ENCODE measurements around the gene ANK2. TPM values are rescaled to one million over a fixed set of nuclear protein-coding genes. Genes with fewer than 3 reads are reported as not detected.

The ANK2 gene
- total RNA-seq, 1 experiment from 2014 or later, result 13.6 TPM

DNA sequence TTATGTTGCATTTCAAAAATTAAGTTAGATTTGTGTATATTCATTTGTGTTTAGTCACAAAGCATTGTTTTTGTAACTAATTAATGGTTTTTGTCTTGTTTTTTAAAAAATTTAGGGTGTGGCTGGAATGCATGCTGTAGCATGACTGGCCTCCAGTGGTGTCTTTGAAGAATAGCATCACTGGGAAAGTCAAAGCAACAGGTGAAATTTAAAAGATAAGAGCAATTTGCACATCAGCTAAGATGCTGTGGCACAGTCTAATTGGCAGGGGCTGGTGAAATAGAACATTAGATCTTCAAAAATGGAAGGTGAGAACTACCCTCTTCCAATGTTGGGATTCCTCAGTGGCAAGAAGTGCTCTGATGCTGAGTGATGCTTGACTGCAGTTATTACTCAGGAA, 45.3 kb downstream of the ANK2 start:
- peak; percentile 7 for DNase-seq (ENCODE audit: low spot score)

DNA sequence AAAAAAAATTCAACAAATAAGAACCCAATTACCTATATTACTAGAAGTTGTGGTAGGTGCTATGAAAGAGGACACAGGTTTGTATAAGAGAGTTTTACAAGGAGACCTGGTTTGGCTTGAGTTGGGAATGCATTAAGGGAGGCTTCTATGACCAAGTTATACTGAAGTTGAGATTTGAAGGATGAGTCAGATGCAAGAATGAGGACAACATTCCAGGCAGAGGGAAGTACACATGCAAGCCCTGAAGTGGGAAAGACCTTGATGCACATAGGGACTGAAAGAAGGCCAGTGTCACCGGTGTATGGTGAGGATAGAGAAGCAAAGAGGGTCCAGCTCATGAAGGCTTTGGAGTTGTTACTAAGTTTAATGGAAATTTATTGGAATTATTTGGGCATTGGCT, 52.2 kb downstream of the ANK2 start:
- DNase-seq (ENCODE audit: low spot score), result no peak

DNA sequence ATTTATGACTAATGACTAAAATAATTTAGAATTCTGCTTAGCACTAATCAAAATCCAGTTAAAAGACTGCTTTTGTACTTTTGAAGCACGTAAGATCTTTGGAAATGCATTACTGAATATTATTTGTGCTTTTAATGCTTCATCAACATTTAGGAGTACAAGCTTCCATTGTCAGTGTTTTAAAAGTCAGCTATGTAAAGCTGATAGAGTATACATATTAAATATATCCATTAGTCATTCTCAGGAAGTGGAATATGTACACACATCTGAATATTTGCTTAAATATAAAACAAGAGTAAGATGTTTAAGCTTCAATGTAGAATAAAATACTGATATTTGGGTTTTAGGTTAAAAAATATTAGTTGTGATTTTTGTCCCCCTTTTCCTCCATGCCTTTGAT, 54.1 kb downstream of the ANK2 start:
- no peak for DNase-seq (ENCODE audit: low spot score)

GRCh38 chr4:113106108-113106507, 56.7 kb downstream of the ANK2 start:
- DNase-seq (ENCODE audit: low spot score), result peak; percentile 15

DNA sequence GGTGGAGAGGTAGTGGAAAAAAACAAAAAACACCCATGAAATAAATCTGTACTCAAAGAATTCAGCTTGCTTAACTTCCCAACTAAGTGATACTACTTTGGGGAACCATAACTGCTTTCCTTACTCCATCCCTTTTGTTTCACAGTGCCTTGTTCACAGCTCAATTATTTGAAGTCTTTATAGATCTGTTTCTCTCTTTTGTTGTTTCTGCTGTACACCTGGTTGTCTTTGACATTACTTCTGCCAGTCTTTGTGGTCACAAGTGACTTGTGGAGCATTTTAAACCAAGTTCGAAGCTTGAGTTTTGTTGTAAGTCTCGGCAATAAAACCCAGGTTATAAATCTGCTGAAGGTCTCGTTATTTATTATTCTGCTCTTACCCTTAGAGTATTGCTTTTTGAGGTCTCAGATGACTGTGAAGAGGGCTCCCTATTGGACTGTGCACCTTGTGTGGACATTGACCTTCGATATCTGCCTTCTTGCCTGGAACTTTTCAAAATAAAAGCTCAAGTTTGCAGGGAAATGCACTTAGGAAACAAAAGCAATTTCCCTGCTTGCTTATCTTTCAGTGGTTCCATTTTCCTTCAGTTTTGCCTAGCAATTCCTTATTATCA, 59.8 kb downstream of the ANK2 start:
- DNase-seq (ENCODE audit: low spot score), result no peak

DNA sequence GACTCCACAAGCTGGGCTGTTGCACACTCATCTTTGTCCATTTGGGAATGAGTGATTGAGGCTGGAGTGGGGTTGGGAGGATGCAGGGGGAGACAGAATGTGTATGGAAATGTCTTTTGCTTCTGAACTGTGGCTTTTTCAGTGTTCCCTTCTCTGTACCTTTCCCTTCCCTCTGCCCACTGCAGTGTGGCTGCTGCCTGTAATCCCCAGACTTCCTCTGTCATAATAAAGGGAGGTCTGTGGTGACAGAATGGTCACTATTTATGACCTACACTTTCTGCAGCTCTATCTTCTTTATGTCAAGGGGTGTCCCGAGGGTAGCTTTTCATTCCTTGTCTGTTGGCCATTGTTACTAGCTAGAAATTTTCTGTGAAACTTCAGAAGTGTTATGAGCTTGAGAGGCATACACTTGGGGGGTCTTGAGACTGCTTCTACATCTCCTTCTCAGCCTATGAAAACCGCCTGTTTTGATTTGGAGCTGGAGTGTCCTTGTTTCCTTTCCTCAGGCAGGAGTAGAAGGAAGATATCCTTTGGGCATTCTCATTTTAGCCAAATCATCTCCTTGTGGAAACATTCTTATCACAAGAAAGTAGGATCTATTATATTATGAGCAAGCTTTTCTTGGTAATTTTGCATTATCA, 63.0 kb downstream of the ANK2 start:
- DNase-seq (ENCODE audit: low spot score), result no peak

- DNase-seq (ENCODE audit: low spot score), result no peak
Measured at GRCh38 chr4:113113151-113113550, 63.7 kb downstream of the ANK2 start.

- DNase-seq (ENCODE audit: low spot score), result no peak
Measured at GRCh38 chr4:113114884-113115283, 65.4 kb downstream of the ANK2 start.

DNA sequence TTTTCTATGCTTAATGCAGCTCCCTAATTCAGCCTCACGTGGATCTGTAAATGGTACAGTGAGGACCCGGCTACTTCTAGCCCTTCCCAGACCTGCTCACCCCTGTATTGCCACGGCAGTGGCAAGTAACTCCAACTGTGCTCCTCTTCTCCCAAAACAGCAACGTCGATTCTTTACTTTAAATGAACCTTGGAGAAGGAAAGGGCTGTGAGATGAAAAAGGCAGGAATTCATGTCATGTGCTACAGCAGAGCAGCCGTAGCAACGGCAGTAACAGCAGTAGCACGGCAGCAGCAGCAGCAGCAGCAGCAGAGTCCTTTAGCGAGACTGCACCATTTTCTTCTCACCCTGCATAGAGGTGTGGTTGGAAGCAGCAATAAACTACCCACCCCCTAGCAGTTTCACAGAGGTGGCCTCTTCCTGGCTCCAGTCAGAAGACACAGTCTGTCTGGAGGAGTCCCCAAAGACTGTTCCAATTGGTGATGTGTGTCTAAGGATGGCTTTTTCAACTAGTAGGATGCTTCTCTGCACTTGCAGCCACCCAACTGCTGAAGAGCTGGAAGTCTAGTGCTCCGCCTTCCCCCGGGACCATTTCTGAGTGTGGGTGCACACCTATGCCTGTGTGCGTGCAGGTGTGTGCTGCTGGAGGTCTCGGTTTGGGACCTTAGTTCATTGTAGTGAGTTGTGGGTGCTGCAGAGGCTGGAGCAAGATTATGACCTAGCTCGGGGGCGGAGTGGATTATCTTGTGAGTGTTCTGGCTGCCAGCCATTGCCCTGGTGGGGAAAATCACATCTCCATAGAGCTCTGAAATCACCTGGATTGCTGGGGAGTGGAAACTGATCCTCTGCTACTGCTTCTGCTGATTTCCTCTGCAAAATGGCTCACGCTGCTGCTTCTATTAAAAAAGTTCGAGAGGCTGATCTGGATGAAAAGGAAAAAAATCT, 67.2 kb downstream of the ANK2 start:
- DNase-seq (ENCODE audit: low spot score), result no peak

DNA sequence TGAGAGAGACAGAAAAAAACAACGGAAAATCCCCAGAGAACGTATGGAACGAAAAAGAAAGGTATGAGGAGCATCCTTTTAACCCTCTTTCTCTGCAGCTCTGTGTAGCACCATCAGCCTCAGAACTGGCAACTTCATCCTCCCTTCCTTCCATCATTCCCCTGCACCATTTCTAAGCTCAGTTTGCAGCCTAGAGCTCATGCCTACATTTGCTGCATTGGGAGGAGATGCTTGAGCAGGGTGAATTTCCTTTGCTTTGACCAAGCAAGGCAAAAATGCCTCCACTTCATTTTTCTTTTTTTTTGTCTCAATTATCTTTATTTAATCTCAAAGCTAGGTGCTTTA, 67.9 kb downstream of the ANK2 start:
- DNase-seq (ENCODE audit: low spot score), result no peak

DNA sequence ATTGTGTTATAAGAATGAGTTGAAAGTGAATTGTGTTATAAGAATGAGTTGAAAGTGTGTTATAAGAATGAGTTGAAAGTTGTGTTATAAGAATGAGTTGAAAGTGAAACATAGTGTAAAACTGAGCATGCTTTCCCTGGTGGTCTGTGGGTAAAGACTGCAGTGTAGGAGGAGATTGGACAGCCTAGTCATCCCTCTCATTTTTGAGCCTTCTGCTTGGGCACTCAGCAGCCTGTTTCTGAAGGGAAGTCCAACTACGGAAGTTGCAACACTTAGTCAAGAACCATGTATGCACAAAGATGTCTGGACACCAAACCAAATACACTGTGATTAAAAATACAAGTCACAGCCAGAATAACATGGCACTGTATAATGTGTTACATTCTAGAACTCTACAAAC, 72.6 kb downstream of the ANK2 start:
- DNase-seq (ENCODE audit: low spot score), result no peak

DNA sequence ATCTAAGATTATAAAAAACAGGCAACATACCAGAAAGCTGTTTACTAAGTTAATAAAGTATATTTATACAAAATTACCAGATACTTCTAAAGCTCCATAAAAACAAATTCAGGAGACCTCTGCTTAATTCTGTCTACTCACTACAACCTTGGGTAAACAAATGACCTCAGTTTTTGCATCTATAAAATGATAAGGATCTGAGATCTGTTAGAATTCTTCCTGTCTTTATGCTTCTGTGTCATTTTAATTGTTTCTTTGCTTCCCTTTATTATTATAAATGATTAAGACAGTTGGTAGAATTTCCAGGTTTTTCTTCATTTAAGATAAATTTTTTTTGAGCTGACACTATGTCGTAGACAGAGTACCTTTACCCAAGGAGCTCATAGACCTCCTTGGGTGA, 76.0 kb downstream of the ANK2 start:
- DNase-seq (ENCODE audit: low spot score), result no peak

- DNase-seq (ENCODE audit: low spot score), result no peak
Measured at GRCh38 chr4:113131136-113131535, 81.7 kb downstream of the ANK2 start.

- no peak for DNase-seq (ENCODE audit: low spot score)
Measured at GRCh38 chr4:113131621-113132020, 82.2 kb downstream of the ANK2 start.

DNA sequence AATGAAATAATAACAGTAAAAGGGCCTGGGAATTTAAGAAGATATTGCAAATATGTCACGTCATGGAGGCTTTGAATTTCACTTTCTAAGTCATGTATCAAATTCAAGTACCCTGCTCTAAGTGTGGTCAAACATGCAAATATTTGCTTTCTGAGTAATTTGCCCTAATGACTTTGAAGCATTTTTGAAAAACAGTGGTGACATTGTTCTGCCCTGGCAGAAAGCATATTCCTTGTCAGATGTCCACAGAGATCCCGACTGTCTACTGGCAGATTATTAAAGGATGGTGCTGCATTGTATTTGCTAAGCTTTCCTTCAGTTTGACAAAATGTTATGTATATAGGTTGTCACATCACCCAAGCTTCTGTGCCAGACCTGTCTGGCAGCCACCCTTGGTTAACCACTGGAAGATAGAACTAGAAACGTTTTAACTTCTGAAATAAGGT, 92.5 kb downstream of the ANK2 start:
- peak; percentile 61 for DNase-seq (ENCODE audit: low spot score)

DNA sequence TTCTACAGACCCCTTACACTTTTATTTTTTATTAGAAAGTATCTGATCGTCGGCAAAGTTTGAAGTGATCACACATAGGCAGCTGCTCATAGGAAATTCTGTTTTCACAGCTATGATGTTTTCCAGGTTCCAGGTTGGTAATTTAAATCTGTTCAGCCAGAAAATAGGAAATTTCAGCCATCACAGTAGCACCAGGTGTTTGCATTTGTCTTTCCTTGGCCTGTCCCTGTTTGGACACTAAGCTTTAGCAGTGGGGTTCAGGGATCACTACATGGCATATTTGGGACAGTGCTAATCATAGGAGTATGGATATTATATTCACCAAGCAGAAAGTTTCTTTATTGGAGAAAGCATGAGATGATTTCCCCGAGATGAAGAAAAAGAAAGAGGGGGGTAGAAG, 92.9 kb downstream of the ANK2 start:
- no peak for DNase-seq (ENCODE audit: low spot score)

DNA sequence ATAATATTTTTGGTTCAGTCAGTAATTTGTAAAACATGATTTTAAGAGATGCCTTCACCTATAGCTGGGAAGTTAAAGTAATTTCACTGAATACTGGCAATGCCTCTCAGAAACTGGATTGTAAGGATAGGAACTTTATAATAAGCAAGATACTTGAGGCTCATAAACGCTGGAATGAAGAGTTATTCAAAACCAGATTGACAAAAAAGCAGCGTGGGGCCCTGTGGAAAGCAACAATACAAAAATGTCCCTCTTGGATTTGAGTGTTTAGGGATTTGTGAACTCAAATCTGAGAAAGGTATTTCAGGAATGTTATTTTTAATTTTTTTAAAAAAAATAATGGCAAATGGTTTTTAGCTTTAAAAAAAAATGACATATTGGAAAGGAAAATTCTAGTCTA, 94.6 kb downstream of the ANK2 start:
- no peak for DNase-seq (ENCODE audit: low spot score)

DNA sequence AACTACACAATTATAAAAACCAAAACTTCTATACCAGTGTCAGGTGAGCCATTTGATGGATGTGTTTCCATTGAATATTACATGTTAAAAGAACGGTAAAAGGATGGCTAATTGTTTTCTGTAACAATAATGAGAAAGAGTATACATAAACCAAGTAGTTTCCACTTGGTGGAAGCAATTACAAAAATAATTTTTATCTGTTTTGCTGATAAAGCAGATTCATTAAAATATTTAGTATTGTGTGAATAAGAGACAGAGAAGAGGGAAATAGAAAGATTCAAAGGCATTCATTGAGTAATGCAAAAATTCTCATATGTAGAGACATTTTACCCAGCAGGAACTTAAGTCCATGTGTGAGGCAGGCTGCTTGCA, 95.7 kb downstream of the ANK2 start:
- DNase-seq (ENCODE audit: low spot score), result no peak

DNA sequence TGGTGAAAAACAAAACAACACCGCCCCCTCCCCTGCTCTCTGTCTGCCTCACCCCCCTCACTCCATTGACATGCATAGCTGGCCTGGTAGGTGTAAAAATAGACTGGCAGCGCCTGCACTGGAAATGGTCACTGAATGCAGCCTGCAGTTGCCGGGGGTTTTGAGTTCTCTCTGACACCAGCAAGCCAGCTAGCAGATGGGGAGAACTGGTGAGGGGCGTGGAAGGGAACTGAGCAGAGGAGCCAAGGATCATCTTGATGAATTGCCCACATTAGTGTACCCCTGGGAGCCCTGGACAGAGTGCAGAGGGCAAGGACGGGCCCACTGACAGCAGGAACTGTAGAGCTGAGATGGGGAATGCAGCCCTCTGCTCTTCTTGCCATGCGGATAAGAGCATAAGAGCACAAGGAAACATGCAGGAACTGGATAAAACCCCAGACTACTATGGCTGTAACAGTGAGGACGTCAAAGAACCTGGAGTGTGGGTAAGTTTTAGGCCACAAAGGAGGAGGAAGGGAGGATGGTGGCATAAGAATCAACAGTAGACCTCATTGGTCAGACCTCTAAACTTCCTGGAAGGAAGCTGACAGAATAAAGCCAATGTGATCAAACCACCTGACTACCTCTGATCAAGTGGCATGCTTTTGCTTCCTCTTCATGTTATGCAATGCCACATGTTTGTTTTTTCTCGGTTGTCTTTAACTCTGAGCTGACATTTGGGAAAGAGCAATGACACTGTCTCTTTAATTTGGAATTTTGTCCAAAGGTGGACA, 96.3 kb downstream of the ANK2 start:
- DNase-seq (ENCODE audit: low spot score), result peak; percentile 10

DNA sequence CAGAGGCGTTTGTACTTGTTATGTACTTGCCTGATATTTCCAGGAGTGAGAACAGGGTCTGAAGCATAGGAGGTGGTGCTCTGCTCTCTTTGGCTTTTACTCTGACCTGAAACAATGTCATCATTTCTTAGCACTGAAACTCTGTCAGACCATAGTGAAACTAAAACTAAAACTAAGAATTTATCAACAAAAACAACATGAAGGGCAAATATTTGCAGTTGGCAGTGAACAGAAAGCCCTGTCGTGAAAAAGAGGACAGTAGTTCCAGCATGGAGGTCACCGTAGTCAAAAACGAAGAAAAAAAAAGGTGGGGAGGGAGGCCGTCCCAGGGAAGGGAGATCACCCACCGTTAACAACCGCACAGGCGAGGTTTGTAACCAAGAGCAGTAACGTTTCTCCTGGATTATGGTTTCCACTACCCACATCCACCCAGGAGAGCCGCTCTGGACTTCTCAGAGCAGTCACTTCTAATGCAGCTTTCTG, 97.5 kb downstream of the ANK2 start:
- DNase-seq (ENCODE audit: low spot score), result peak; percentile 28

DNA sequence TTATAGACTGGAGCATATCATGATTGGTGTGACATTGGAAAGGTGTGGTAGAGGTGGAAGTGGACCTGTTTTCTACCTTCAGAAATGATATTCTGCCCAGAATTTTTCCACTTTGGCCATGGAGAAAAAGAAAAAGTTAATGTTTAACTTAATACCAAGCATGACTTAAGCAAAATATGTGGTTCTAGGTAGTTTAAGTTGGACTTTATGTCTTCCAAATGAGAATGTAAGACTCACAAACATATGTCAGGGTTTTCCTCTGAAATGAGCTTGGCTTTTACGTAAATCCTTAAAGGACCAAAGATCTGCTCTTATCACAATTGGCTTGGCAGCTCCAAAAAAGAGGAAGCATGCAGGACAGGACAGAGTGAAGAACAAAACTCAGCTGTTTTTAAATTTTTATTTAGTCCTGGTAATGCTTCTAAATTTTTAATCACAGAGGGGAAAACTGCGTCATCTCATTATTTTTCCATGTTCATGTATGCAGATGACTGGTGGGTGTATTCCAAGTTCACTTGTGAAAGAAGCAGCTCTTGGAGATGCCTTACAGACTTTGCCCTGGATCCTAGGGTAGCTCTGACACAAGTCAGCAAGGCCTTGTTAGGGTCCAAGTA, 98.2 kb downstream of the ANK2 start:
- no peak for DNase-seq (ENCODE audit: low spot score)

DNA sequence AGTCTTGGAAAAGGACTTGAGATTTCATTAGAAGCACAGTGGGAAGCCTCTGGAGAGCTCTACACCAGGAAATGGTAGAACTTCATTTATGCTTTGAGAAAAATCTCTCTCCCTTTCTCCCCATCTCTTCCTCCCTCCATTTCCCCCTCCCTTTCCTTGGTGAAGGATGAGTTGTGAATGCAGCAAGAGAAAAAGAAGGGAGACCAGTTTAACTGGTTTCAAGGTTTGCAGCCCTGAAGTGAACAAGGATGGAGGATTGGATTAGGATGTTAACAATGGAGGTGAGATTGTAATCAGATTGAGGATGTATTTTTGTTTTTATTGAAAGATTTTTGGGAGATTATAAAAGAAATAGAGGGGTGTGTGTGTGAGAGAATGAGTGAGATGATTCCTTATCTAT, 99.5 kb downstream of the ANK2 start:
- DNase-seq (ENCODE audit: low spot score), result no peak
